ENCODE measurements around the gene PDGFA. TPM values are rescaled to one million over a fixed set of nuclear protein-coding genes. Genes with fewer than 3 reads are reported as not detected.

PDGFA gene
- total RNA-seq, 4 donors from 2014 or later = 60.2 to 123 (median 104) TPM

DNA sequence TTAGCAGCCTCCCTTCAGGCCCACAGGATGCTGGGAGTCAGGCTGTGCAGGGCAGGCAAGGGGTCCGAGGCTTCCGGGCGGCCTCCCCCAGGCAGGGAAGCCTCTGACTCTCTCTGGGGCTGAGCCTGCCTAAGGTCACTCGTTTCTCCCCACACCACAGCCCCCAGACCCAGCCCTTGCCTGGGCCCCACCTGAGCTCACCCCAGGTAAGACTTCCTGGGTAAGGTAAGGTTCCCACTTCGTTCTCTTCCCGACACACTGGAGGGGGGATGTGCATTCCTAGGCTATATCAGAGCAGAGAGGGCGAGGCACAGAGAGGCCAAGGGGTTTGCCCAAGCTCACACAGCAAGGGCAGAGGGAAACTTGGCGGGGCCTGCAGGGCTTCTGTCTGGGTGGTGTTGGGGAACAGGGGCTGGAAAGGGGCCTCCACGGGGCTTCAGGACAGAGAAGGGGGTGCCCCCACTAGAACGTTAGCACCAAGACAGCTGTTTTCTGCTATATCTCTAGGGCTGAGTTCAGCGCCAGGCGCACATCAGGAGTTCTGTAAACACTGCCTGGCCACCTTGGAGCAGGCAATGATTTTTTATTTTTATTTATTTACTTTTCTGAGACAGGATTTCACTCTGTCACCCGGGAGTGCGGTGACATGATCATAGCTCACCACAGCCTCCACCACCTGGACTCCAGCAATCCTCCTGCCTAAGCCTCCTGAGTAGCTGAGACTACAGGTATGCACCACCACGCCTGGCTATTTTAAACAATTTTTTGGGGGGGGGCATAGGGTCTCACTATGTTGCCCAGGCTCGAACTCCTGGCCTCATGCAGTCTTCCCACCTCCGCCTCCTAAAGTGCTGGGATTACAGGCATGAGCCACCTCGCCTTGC is 24.9 kb upstream of the PDGFA start:
- Histone ChIP-seq H3K9me3 (no peaks in the 10 kb centered on the region), H3K4me3 (no peak overlapping the region), H3K36me3 (no peaks in the 10 kb centered on the region), H3K4me1 (peaks cover 3 to 7% (median 4%) of the 10 kb centered on the region in 4 donors), H3K27me3 (no peaks in the 10 kb centered on the region), H3K27ac (no peak overlapping the region)
- in situ Hi-C loops (cut with MboI; ENCODE audit: low pct_ligation_motif_present in 1 of 4, low pct_unique_long_range_greater_than_20kb in 1 of 4, low sequenced_read_pairs in 3 of 4) = no loop called here
- 58 to 72% methylated on average over 6 to 17 of the region's 18 CpGs for WGBS, 2 donors (ENCODE audit: low coverage in 1 of 2)
- TF ChIP-seq, protein P1, sequence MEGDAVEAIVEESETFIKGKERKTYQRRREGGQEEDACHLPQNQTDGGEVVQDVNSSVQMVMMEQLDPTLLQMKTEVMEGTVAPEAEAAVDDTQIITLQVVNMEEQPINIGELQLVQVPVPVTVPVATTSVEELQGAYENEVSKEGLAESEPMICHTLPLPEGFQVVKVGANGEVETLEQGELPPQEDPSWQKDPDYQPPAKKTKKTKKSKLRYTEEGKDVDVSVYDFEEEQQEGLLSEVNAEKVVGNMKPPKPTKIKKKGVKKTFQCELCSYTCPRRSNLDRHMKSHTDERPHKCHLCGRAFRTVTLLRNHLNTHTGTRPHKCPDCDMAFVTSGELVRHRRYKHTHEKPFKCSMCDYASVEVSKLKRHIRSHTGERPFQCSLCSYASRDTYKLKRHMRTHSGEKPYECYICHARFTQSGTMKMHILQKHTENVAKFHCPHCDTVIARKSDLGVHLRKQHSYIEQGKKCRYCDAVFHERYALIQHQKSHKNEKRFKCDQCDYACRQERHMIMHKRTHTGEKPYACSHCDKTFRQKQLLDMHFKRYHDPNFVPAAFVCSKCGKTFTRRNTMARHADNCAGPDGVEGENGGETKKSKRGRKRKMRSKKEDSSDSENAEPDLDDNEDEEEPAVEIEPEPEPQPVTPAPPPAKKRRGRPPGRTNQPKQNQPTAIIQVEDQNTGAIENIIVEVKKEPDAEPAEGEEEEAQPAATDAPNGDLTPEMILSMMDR (IDR thresholded peaks at IDR 0.05) = no peak
- TF ChIP-seq EP300 (IDR thresholded peaks at IDR 0.05; ENCODE audit: low read depth) (no peak), POLR2A (IDR thresholded peaks at IDR 0.05) (no peak)
- intact Hi-C loops (cut with DNase I; ENCODE audit: low total_unique reads) = no loop called here
- no peak for DNase-seq

DNA sequence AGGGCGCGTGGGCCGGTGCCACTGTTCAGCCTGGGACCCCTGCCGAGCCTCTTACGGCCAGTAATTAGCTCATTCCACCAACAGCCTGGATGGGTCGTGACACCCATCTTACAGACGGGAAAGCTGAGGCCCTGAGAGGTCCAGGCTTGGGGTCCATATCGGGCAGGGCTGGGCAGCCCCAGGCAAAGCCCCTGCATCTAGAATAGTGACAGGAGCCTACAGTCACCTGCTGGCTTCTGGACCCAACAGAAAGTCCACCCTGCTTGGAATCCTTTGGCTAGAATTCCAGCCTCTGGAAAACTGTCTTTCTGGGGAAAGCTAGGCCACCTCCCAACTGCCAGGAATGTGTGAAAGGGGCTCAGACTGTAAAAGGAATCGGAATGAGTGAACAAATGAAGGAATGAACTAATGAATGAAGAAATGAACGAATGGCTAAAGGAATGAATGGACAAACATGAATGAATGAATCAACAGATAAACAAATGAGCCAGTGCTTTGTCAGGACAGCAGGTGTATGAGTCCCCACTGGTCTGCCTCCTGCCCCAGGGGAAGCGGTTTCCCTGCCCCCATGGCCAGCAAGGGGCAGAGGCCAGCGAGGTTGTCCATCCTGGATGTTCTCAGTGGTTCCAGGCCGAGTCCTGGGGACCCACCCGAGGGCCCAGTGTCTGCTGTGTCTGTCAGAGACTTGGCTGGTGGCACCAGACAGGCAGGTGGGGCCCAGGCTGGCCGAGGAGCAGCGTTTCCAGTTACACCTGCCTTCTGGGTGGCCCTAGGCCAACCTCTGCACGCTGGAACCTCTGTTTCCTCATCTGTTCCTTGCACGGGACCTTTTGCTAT is 24.1 kb upstream of the PDGFA start:
- intact Hi-C loops (cut with DNase I; ENCODE audit: low total_unique reads) = no loop called here
- in situ Hi-C loops (cut with MboI; ENCODE audit: low pct_ligation_motif_present in 1 of 4, low pct_unique_long_range_greater_than_20kb in 1 of 4, low sequenced_read_pairs in 3 of 4) = no loop called here
- Histone ChIP-seq H3K27ac (no peak overlapping the region), H3K9me3 (no peaks in the 10 kb centered on the region), H3K4me1 (peaks cover 9 to 16% (median 11%) of the 10 kb centered on the region in 4 donors), H3K36me3 (no peaks in the 10 kb centered on the region), H3K27me3 (no peaks in the 10 kb centered on the region), H3K4me3 (no peak overlapping the region)
- DNase-seq = no peak
- TF ChIP-seq, protein P1 (IDR thresholded peaks at IDR 0.05) = no peak
- TF ChIP-seq POLR2A (IDR thresholded peaks at IDR 0.05) (no peak), POLR2AphosphoS5 (IDR thresholded peaks at IDR 0.05) (no peak), EP300 (IDR thresholded peaks at IDR 0.05; ENCODE audit: low read depth) (no peak)
- WGBS, 2 donors (ENCODE audit: low coverage in 1 of 2) = 73% methylated on average over 16 of the region's 18 CpGs; no CpG with 5 or more reads in 1 of the 2 donors

DNA sequence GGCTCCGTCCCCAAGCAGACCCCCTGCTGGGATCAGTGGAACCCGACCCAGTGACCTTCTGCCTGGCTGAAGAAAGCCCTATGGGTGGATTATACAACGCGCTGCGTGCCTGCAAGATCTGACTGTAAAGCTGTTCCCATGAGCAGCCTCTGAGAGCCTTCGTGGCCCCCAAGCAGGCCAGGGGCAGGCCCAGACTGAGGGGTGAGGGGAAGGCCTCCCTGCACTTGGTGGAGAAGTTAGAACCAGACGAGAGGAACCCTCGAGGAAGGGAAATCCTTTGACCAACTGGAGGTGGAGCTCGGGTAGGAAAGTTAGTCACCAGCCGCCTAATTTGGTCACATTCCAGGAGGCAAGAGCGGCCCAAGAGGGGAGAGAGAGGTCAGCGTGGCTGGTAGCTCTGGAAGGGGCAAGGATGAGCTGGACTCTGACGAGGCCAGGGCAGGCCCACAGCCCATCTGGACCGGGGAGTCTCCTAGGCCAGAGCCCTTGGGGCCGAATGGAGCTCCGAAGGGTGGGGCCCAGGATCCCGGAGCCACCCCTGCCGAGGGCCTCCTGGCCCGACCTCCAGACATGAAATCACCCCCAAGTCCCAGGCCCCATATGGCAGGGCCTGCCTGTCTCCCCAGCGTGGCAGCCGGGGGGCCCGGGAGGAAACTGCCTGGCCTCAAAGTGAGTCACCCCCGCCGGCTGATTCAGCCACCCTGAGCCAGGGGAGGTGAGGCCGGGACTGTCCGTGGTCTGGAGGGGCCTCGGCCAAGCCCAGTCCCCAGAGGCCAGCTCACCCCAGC is 23.3 kb upstream of the PDGFA start:
- Histone ChIP-seq H3K4me3 (no peak overlapping the region), H3K4me1 (peaks cover 14 to 24% (median 19%) of the 10 kb centered on the region in 4 donors), H3K36me3 (no peaks in the 10 kb centered on the region), H3K27ac (no peak overlapping the region), H3K27me3 (no peaks in the 10 kb centered on the region), H3K9me3 (no peaks in the 10 kb centered on the region)
- no peak for DNase-seq
- in situ Hi-C loops (cut with MboI; ENCODE audit: low pct_ligation_motif_present in 1 of 4, low pct_unique_long_range_greater_than_20kb in 1 of 4, low sequenced_read_pairs in 3 of 4) = no loop called here
- intact Hi-C loops (cut with DNase I; ENCODE audit: low total_unique reads) = no loop called here
- TF ChIP-seq, protein P1 (IDR thresholded peaks at IDR 0.05) = no peak
- TF ChIP-seq POLR2A (IDR thresholded peaks at IDR 0.05) = no peak
- TF ChIP-seq EP300 (IDR thresholded peaks at IDR 0.05; ENCODE audit: low read depth) = no peak
- 30 to 52% methylated on average over 2 to 21 of the region's 27 CpGs for WGBS, 2 donors (ENCODE audit: low coverage in 1 of 2)
